Stimulated activated CD4-positive, alpha-beta T cell treated with anti-CD3 and anti-CD28 coated beads, TNF-alpha, amount 100 ng/mL, for 48 hours (primary cell): ENCODE data around the gene HNMT.
"Not testable (repeated sequence)": the region's sequence is repeated elsewhere in the genome, so short reads cannot be mapped to it uniquely, and the experiment has no call there.

Experiments
- DNase-seq, 3 donors: peaks; one replicate each; pipeline ENCODE4 v3.0.0-alpha.2; 2020; ENCODE audit warnings: low read depth in 3 of 3

Gene HNMT

GRCh38 chr2:138043588-138043987 lies 79.3 kb downstream of the HNMT start:
- not testable (repeated sequence) for DNase-seq

GRCh38 chr2:138058427-138058826 lies 94.2 kb downstream of the HNMT start:
- DNase-seq: no peak

GRCh38 chr2:138059487-138060300 lies 95.4 kb downstream of the HNMT start:
- no peak for DNase-seq

- no peak for DNase-seq
Measured at GRCh38 chr2:138060301-138060635, 96.0 kb downstream of the HNMT start.

- DNase-seq: no peak
Measured at GRCh38 chr2:138061961-138062360, 97.7 kb downstream of the HNMT start.

GRCh38 chr2:138063181-138063580 lies 98.9 kb downstream of the HNMT start:
- DNase-seq: no peak
